ENCODE data around the gene PDE3B. TPM values are rescaled to one million over a fixed set of nuclear protein-coding genes. Genes with fewer than 3 reads are reported as not detected.

Gene PDE3B
- total and polyA plus RNA-seq, 9 of the 15 experiments (the other 6 are each of a cell fraction or from before 2014, with no cell fraction given): 2.3 to 22.5 (median 12.2) TPM

DNA sequence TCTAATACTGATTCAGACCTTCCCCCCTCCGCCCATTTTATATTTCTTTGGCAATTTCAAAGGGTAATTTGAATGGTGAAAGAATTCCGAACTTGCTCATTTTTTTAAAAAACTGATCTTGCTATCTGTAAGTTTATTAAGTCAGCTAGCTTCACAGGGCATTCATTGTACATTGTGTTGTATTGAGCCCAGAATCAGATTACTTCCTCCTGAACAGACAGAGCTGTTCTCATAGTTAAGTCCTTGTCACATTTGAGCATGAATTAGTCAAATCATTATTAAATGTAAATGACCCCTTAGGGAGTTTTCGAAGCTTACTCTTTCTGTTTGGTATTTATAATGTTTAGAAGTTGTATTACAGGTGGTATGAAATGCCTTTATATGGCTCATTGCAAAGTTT, 214.0 kb downstream of the PDE3B start:
- no TSS peak for BruUV-seq (replicated peaks)
- FAIRE-seq: no peak
- no peaks in the 10 kb centered on the region for H3K9me3 ChIP-seq (replicated peaks; ENCODE audit: control insufficient read depth, insufficient read depth, low read depth, low read length)
- no peak for TF ChIP-seq FOXK2 (conservative IDR thresholded peaks at IDR 0.05 in 1 of 2, IDR thresholded peaks at IDR 0.05 in 1 of 2; ENCODE audit: low read depth in 2 of 2)
- no peak for TF ChIP-seq HMG20A (CRISPR knock-in tag; conservative IDR thresholded peaks at IDR 0.05)
- TF ChIP-seq, protein P1, sequence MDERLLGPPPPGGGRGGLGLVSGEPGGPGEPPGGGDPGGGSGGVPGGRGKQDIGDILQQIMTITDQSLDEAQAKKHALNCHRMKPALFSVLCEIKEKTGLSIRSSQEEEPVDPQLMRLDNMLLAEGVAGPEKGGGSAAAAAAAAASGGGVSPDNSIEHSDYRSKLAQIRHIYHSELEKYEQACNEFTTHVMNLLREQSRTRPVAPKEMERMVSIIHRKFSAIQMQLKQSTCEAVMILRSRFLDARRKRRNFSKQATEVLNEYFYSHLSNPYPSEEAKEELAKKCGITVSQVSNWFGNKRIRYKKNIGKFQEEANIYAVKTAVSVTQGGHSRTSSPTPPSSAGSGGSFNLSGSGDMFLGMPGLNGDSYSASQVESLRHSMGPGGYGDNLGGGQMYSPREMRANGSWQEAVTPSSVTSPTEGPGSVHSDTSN (CRISPR knock-in tag; IDR thresholded peaks at IDR 0.05; ENCODE audit: low read depth): no peak
- TF ChIP-seq, protein P1 (tag; conservative IDR thresholded peaks at IDR 0.05; ENCODE audit: low read depth): no peak
- TF ChIP-seq CCNT2 (IDR thresholded peaks at IDR 0.05; ENCODE audit: borderline replicate concordance, extremely low read depth, insufficient read length, low read depth, low read length): no peak
- no peak for TF ChIP-seq ESRRA (IDR thresholded peaks at IDR 0.05; ENCODE audit: borderline replicate concordance, low read depth)
- TF ChIP-seq ZNF431 (CRISPR knock-in tag; IDR thresholded peaks at IDR 0.05): no peak
- TF ChIP-seq, protein P2, sequence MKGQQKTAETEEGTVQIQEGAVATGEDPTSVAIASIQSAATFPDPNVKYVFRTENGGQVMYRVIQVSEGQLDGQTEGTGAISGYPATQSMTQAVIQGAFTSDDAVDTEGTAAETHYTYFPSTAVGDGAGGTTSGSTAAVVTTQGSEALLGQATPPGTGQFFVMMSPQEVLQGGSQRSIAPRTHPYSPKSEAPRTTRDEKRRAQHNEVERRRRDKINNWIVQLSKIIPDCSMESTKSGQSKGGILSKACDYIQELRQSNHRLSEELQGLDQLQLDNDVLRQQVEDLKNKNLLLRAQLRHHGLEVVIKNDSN (CRISPR knock-in tag; IDR thresholded peaks at IDR 0.05): no peak
- TF ChIP-seq, protein P3, sequence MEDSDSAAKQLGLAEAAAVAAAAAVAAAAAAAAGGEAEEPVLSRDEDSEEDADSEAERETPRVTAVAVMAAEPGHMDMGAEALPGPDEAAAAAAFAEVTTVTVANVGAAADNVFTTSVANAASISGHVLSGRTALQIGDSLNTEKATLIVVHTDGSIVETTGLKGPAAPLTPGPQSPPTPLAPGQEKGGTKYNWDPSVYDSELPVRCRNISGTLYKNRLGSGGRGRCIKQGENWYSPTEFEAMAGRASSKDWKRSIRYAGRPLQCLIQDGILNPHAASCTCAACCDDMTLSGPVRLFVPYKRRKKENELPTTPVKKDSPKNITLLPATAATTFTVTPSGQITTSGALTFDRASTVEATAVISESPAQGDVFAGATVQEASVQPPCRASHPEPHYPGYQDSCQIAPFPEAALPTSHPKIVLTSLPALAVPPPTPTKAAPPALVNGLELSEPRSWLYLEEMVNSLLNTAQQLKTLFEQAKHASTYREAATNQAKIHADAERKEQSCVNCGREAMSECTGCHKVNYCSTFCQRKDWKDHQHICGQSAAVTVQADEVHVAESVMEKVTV (CRISPR knock-in tag; IDR thresholded peaks at IDR 0.05): no peak
- TF ChIP-seq HDAC8 (tag; IDR thresholded peaks at IDR 0.05): no peak
- TF ChIP-seq RFX7 (CRISPR knock-in tag; IDR thresholded peaks at IDR 0.05): no peak
- TF ChIP-seq NRF1 (conservative IDR thresholded peaks at IDR 0.05 in 1 of 2, IDR thresholded peaks at IDR 0.05 in 1 of 2): no peak
- no peak for TF ChIP-seq BCL6 (CRISPR knock-in tag; IDR thresholded peaks at IDR 0.05)
- no peak for TF ChIP-seq KLF6 (CRISPR knock-in tag; IDR thresholded peaks at IDR 0.05; ENCODE audit: borderline replicate concordance)
- TF ChIP-seq, protein P4, sequence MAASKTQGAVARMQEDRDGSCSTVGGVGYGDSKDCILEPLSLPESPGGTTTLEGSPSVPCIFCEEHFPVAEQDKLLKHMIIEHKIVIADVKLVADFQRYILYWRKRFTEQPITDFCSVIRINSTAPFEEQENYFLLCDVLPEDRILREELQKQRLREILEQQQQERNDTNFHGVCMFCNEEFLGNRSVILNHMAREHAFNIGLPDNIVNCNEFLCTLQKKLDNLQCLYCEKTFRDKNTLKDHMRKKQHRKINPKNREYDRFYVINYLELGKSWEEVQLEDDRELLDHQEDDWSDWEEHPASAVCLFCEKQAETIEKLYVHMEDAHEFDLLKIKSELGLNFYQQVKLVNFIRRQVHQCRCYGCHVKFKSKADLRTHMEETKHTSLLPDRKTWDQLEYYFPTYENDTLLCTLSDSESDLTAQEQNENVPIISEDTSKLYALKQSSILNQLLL (CRISPR knock-in tag; IDR thresholded peaks at IDR 0.05; ENCODE audit: borderline replicate concordance): no peak
- no peak for TF ChIP-seq NELFE (IDR thresholded peaks at IDR 0.05; ENCODE audit: insufficient read depth, insufficient read length)

More for the DNA sequence above, 214.0 kb downstream of the PDE3B start:
- Histone ChIP-seq H3K4me3 (no peak overlapping the region), H3K4me1 (replicated peaks in 1 of 2; ENCODE audit: control insufficient read depth in 2 of 2, insufficient read depth in 2 of 2, low read length in 2 of 2) (no peaks in the 10 kb centered on the region; a peak in 1 of 5 replicates), H3K27ac (ENCODE audit: extremely low read depth, low read depth, low read length) (no peak overlapping the region), H3K9me1 (ENCODE audit: control insufficient read depth, insufficient read depth, low read length) (no peaks in the 10 kb centered on the region), H3K4me2 (ENCODE audit: insufficient read depth, low read length) (no peak overlapping the region), H4K20me1 (replicated peaks; ENCODE audit: control insufficient read depth, insufficient read depth, low read length) (no peaks in the 10 kb centered on the region), H2AFZ (ENCODE audit: low read depth, low read length) (no peak overlapping the region), H3K9ac (ENCODE audit: insufficient read depth in 1 of 2, low read depth in 2 of 2, low read length in 2 of 2) (no peak overlapping the region), H3K27me3 (ENCODE audit: control insufficient read depth in 2 of 2, insufficient read depth in 2 of 2, low read length in 2 of 2) (no peaks in the 10 kb centered on the region), H3K79me2 (ENCODE audit: control insufficient read depth, insufficient read depth, low read length) (no peaks in the 10 kb centered on the region), H3K36me3 (ENCODE audit: control insufficient read depth, insufficient read depth, low read length) (peaks cover 12% of the 10 kb centered on the region; the same call in 2 of the 3 replicates)
- ATAC-seq (no peak), DNase-seq (ENCODE audit: extremely low read depth in 1 of 4, low spot score in 3 of 4) (no peak)
- in situ Hi-C loops (cut with MboI): no loop called here
- POLR2A ChIA-PET: interaction anchor here (1.3 kb wide), 1 partner anchor 34 kb away, joined by 3 read pairs; the partner anchor contains the start of gene CYP2R1
- CTCF ChIA-PET (ENCODE audit: low intra/inter-chr PET ratio): no interaction called here
- intact Hi-C loops (cut with micrococcal nuclease): no loop called here
- 71% methylated on average over 3 of the region's 3 CpGs for WGBS (ENCODE audit: insufficient coverage, low coverage, missing lambda C conversion rate)

All from K562 (cell line).